Upper lobe of left lung (tissue), 4 donors: ENCODE results near the gene BPHL.
"Not testable (repeated sequence)": the region's sequence is repeated elsewhere in the genome, so short reads cannot be mapped to it uniquely, and the experiment has no call there.

Experiments
- EP300 ChIP-seq, 4 donors: sonication (generic); formaldehyde crosslinking; IDR thresholded peaks; one replicate each; pipeline ENCODE4 v1.5.1; 2017; ENCODE audit warnings: antibody characterized with exemption in 4 of 4, control low read depth in 2 of 4
- POLR2A ChIP-seq, 4 donors: fragments of 450-650 bp; IDR thresholded peaks; one replicate each; pipeline ENCODE4 v1.5.1; 2016 to 2017; ENCODE audit warnings: antibody characterized with exemption in 4 of 4, mild to moderate bottlenecking in 2 of 4
- POLR2AphosphoS5 ChIP-seq, 2 donors: sonication (generic); formaldehyde crosslinking; IDR thresholded peaks; one replicate each; pipeline ENCODE4 v1.5.1; 2017; ENCODE audit warnings: antibody characterized with exemption in 2 of 2
- TF ChIP-seq, protein P1 (sequence below), 6 experiments: fragments of 450-650 bp in 4 of 6; fragments of 200-600 bp in 2 of 6; sonication (generic) in 2 of 6; IDR thresholded peaks; one replicate each; pipeline ENCODE4 v1.5.1; 2016 to 2019; ENCODE audit warnings: antibody characterized with exemption in 6 of 6

DNA sequence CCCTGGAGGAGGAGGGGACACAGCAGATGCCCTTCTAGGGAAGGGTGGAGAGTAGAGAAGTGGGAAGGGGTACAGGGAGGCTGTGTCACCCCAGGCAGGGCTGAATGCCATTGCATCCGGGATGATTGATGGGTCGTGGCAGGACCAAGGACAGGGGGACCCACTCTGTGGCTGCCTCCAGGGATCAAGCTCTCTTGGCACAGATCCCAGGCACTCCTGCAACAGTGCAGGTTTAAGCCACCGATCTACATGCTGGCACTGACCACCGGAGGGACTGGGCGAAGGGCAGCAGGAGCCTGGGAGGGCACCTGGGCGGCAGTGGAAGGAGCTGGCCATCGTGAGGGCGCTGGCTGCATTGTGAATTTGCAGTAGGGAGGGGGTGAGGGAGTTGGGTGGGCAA, 61.4 kb downstream of the BPHL start:
- not testable (repeated sequence) for TF ChIP-seq POLR2AphosphoS5, EP300, POLR2A (IDR thresholded peaks at IDR 0.05)
- TF ChIP-seq, protein P1, sequence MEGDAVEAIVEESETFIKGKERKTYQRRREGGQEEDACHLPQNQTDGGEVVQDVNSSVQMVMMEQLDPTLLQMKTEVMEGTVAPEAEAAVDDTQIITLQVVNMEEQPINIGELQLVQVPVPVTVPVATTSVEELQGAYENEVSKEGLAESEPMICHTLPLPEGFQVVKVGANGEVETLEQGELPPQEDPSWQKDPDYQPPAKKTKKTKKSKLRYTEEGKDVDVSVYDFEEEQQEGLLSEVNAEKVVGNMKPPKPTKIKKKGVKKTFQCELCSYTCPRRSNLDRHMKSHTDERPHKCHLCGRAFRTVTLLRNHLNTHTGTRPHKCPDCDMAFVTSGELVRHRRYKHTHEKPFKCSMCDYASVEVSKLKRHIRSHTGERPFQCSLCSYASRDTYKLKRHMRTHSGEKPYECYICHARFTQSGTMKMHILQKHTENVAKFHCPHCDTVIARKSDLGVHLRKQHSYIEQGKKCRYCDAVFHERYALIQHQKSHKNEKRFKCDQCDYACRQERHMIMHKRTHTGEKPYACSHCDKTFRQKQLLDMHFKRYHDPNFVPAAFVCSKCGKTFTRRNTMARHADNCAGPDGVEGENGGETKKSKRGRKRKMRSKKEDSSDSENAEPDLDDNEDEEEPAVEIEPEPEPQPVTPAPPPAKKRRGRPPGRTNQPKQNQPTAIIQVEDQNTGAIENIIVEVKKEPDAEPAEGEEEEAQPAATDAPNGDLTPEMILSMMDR (IDR thresholded peaks at IDR 0.05): not testable (repeated sequence)
